HepG2 (cell line): ENCODE data around the gene SLC9A8. TPM values are rescaled to one million over a fixed set of nuclear protein-coding genes. Genes with fewer than 3 reads are reported as not detected.

ENCODE experiments used
- ATAC-seq: fragments of 200-7000 bp; cut with Tn5 transposase; 3 replicates; pipeline ENCODE4 v1.9.1; 2020; ENCODE audit warnings: mild to moderate bottlenecking, moderate library complexity
- BruUV-seq: library from RNA; stranded (reverse); fragments of 400-500 nt; replicated peaks from 2 replicates; lab custom pipeline; 2021; lab: Mats Ljungman, UMichigan
- CTCF ChIA-PET: fragments of 300-600 bp; formaldehyde crosslinking; extraction: SDS; loops from one replicate; lab custom pipeline; 2021; ENCODE audit warnings: low total read pairs, inconsistent platforms, low intra/inter-chr PET ratio; lab: Yijun Ruan, JAX
- POLR2A ChIA-PET: fragments of 350-600 bp; sonication (Branson Sonifier 250); formaldehyde crosslinking; loops from one replicate; lab custom pipeline; 2020; ENCODE audit warnings: antibody characterized with exemption, inconsistent platforms; lab: Yijun Ruan, JAX
- DNase-seq: peaks from one replicate; pipeline ENCODE4 v3.0.0-alpha.2; 2015; ENCODE audit warnings: low spot score
- FAIRE-seq: peaks from 3 replicates; lab custom pipeline; 2011; peaks lifted over from hg19 to GRCh38; lab: Jason Lieb, UNC
- H2AFZ ChIP-seq: one replicate; pipeline ENCODE4 v1.6.1; 2011; ENCODE audit warnings: low read length, inconsistent platforms
- H3K27ac ChIP-seq: fragments of 300-600 bp; 3 replicates; pipeline ENCODE4 v1.8.0; 2011; ENCODE audit warnings: mixed run types, mild to moderate bottlenecking, mixed read lengths, low read length, inconsistent platforms; ENCODE audit not compliant: insufficient read depth; ENCODE audit errors: extremely low read length
- H3K27me3 ChIP-seq, 2 experiments: fragments of 200-600 bp in 1 of 2; 2 replicates in 1 of 2; 3 replicates in 1 of 2; pipeline versions ENCODE4 v1.6.0 to v1.8.0; 2011; ENCODE audit warnings: low read length in 2 of 2, mild to moderate bottlenecking in 2 of 2, moderate library complexity in 2 of 2, inconsistent platforms in 1 of 2; ENCODE audit not compliant: insufficient read depth in 2 of 2, control insufficient read depth in 1 of 2
- H3K36me3 ChIP-seq, 2 experiments: fragments of 200-600 bp in 1 of 2; replicated peaks in 1 of 2; 2 replicates in 1 of 2; 3 replicates in 1 of 2; pipeline versions ENCODE4 v1.5.1 to v1.8.0; 2011; ENCODE audit warnings: low read length in 2 of 2, inconsistent platforms in 1 of 2; ENCODE audit not compliant: insufficient read depth in 2 of 2, control insufficient read depth in 1 of 2
- H3K4me1 ChIP-seq: 2 replicates; pipeline ENCODE4 v1.5.1; 2012; ENCODE audit warnings: low read length, inconsistent platforms; ENCODE audit not compliant: insufficient read depth
- H3K4me2 ChIP-seq: 2 replicates; pipeline ENCODE4 v1.6.0; 2011; ENCODE audit warnings: low read depth, low read length, inconsistent platforms
- H3K4me3 ChIP-seq, 3 experiments: fragments of 200-600 bp in 1 of 3; sonication (generic), shearing (Covaris generic) in 1 of 3; replicated peaks in 1 of 3; 2 replicates each; pipeline ENCODE4 v1.5.1; 2011 to 2016; ENCODE audit warnings: low read length in 3 of 3, inconsistent platforms in 2 of 3, low read depth in 2 of 3, mild to moderate bottlenecking in 2 of 3, control low read depth in 1 of 3, mixed read lengths in 1 of 3; ENCODE audit not compliant: insufficient read depth in 1 of 3
- H3K79me2 ChIP-seq: one replicate; pipeline ENCODE4 v1.6.1; 2011; ENCODE audit warnings: low read length, inconsistent platforms; ENCODE audit not compliant: insufficient read depth
- H3K9ac ChIP-seq: 2 replicates; pipeline ENCODE4 v1.6.0; 2011; ENCODE audit warnings: mild to moderate bottlenecking, low read depth, low read length, inconsistent platforms; ENCODE audit not compliant: insufficient read depth
- H3K9me3 ChIP-seq: 2 replicates; pipeline ENCODE4 v1.5.1; 2012; ENCODE audit warnings: mild to moderate bottlenecking, low read length
- H4K20me1 ChIP-seq: 2 replicates; pipeline ENCODE4 v1.6.0; 2011; ENCODE audit warnings: inconsistent platforms, mild to moderate bottlenecking, low read length, moderate library complexity; ENCODE audit not compliant: insufficient read depth
- ATM ChIP-seq: fragments of 450-650 bp; IDR thresholded peaks from 2 replicates; pipeline ENCODE4 v1.7.1; 2017; ENCODE audit warnings: mild to moderate bottlenecking, borderline replicate concordance
- BCL6 ChIP-seq: IDR thresholded peaks from 2 replicates; pipeline ENCODE4 v1.6.1; 2016; ENCODE audit warnings: missing genetic modification reagents, missing compliant biosample characterization
- XRCC5 ChIP-seq: fragments of 200-400 bp; formaldehyde crosslinking; optimal IDR thresholded peaks from 2 replicates; pipeline ENCODE3; 2017; ENCODE audit warnings: mild to moderate bottlenecking, low read length
- ZNF468 ChIP-seq: sonication (generic); formaldehyde crosslinking; IDR thresholded peaks from 2 replicates; pipeline ENCODE4 v1.8.0; 2022; ENCODE audit warnings: mild to moderate bottlenecking, moderate library complexity, missing genetic modification reagents
- ZNF724P ChIP-seq: sonication (generic); formaldehyde crosslinking; IDR thresholded peaks from 2 replicates; pipeline ENCODE4 v1.8.0; 2022; ENCODE audit warnings: missing genetic modification reagents, borderline replicate concordance
- ZNF773 ChIP-seq: sonication (generic); formaldehyde crosslinking; IDR thresholded peaks from 2 replicates; pipeline ENCODE4 v1.4.0; 2020; ENCODE audit warnings: missing genetic modification reagents, borderline replicate concordance
- WGBS: methylation state at CpG from one replicate; pipeline ENCODE4 v1.1.6; 2017; ENCODE audit warnings: low lambda C conversion rate; 5-methylcytosine and 5-hydroxymethylcytosine counted together
- in situ Hi-C: cut with HindIII; loops from 2 replicates; pipeline ENCODE4 v1.10.0; 2017; ENCODE audit warnings: low pct_unique_long_range_greater_than_20kb; ENCODE audit not compliant: extremely low pct_ligation_motif_present
- intact Hi-C: fragments of 100-400 bp; cut with micrococcal nuclease; formaldehyde crosslinking; loops from one replicate; pipeline ENCODE4 v1.10.0; 2022; ENCODE audit not compliant: unreplicated experiment
- polyA plus RNA-seq, 8 experiments: library from polyadenylated mRNA; depleted of rRNA in 3 of 8; stranded (reverse) in 7 of 8; unstranded in 1 of 8; fragments of >200 nt; fragmentation: Illumina TruSeq in 4 of 8; extraction: Trizol in 4 of 8; gene quantifications; 2 replicates each; pipeline versions ENCODE4 v1.2.1 to v1.2.3, GENCODE V29; 2011 to 2016; ENCODE audit warnings: low read depth in 4 of 8, missing spikeins in 1 of 8, mixed read lengths in 1 of 8; ENCODE audit not compliant: insufficient read depth in 1 of 8
- total RNA-seq, 5 experiments: library from RNA; depleted of rRNA; stranded (reverse); fragments of >200 nt; fragmentation: Illumina TruSeq; extraction: Trizol; gene quantifications; 2 replicates each; pipeline ENCODE4 v1.2.3, GENCODE V29; 2016; ENCODE audit warnings: low read depth in 1 of 5
- TF ChIP-seq, protein P1 (sequence below): sonication (generic); formaldehyde crosslinking; IDR thresholded peaks from 2 replicates; pipeline ENCODE4 v1.5.0; 2020; ENCODE audit warnings: mild to moderate bottlenecking, missing genetic modification reagents, borderline replicate concordance
- TF ChIP-seq, protein P2 (sequence below): sonication (generic); formaldehyde crosslinking; IDR thresholded peaks from 2 replicates; pipeline ENCODE4 v1.9.0; 2021; ENCODE audit warnings: missing genetic modification reagents, borderline replicate concordance
- TF ChIP-seq, protein P3 (sequence below): sonication (generic); formaldehyde crosslinking; IDR thresholded peaks from 2 replicates; pipeline ENCODE4 v1.5.1; 2020; ENCODE audit warnings: mild to moderate bottlenecking, missing genetic modification reagents

The SLC9A8 gene
- total and polyA plus RNA-seq, 2 of the 13 experiments (the other 11 are each of a cell fraction or from before 2014, with no cell fraction given), result 4.1 to 7.4 TPM

DNA sequence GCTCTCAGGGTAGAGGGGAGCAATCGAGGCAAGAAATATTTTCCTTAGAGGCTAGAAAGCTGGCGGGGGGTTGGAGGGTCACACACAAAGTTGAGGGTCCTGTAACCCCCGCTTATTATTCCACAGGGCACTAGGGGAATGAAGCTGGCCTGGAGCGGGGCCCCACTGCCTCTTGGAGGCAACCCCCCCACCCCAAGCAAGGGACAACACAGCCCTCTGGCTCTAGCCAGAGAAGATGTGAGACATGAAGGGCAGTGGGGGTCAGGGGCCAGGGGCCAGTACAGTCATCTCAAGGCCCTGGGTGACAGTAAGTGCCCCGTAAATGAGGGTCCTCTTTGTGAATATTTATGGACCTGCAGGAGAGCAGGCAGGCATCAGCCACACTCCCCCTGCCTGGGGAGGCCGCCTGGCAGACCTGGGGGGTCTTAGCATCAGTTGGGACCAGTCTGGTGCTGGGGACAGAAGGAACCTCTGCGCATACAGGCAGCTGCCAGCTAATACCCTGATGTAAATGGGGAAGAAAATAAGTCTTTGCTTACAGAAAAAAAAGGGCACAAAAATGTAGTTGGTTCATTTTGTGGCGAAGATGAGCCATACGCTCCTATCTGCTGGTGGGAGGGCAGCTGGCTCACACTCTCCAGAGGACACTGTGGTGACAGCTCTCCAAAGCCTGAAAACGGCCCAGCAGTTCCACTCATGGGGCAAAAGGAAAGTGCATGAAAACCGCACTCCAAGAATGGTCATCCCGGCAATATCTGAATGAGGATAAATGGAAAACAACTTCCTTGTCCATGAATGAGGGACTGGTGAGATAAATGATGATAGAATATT lies 80.8 kb downstream of the SLC9A8 start:
- H3K27ac ChIP-seq, result no peak overlapping the region

DNA sequence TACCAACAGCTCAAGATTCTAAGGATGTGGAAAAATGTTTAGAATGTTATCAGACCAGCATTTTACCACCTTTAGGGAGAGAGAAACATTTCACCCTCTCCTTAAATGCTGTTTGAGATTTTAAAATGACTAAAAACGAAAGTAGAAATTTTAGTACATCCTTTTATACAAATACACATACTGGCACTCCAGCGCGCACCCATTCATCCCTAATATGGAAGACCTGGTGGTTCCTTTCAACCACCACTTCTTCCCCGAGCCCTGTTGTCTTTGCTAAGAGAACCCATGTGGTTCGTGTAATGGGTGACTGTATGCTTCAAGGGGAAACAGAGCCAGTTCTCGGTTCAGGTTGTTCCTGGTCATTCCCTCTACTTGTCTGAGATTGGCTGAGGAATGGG lies 81.4 kb downstream of the SLC9A8 start:
- BruUV-seq, result no TSS peak
- no peak overlapping the region for H2AFZ ChIP-seq
- no peak overlapping the region for H3K27ac ChIP-seq
- POLR2A ChIA-PET, result interaction anchor here (1.2 kb wide), 1 partner anchor 22 kb away, joined by 4 read pairs; no protein-coding TSS in a partner anchor
- H3K9ac ChIP-seq, result no peak overlapping the region
- H3K4me3 ChIP-seq, result no peak overlapping the region
- WGBS, result 89% methylated on average over 6 of the region's 6 CpGs
- H4K20me1 ChIP-seq, result no peaks in the 10 kb centered on the region
- no peaks in the 10 kb centered on the region for H3K9me3 ChIP-seq
- no peak for FAIRE-seq
- CTCF ChIA-PET, result no interaction called here
- no peak for TF ChIP-seq ATM
- no peak for TF ChIP-seq ZNF773 (CRISPR knock-in tag)
- no peak for TF ChIP-seq ZNF724P
- TF ChIP-seq, protein P1, sequence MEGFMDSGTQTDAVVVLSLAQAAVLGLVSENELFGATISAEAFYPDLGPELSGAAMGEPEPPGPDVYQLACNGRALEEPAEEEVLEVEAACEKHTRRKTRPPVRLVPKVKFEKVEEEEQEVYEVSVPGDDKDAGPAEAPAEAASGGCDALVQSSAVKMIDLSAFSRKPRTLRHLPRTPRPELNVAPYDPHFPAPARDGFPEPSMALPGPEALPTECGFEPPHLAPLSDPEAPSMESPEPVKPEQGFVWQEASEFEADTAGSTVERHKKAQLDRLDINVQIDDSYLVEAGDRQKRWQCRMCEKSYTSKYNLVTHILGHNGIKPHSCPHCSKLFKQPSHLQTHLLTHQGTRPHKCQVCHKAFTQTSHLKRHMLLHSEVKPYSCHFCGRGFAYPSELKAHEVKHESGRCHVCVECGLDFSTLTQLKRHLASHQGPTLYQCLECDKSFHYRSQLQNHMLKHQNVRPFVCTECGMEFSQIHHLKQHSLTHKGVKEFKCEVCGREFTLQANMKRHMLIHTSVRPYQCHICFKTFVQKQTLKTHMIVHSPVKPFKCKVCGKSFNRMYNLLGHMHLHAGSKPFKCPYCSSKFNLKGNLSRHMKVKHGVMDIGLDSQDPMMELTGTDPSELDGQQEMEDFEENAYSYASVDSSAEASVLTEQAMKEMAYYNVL (CRISPR knock-in tag), result no peak
- TF ChIP-seq XRCC5, result no peak
- TF ChIP-seq, protein P2, sequence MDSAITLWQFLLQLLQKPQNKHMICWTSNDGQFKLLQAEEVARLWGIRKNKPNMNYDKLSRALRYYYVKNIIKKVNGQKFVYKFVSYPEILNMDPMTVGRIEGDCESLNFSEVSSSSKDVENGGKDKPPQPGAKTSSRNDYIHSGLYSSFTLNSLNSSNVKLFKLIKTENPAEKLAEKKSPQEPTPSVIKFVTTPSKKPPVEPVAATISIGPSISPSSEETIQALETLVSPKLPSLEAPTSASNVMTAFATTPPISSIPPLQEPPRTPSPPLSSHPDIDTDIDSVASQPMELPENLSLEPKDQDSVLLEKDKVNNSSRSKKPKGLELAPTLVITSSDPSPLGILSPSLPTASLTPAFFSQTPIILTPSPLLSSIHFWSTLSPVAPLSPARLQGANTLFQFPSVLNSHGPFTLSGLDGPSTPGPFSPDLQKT (CRISPR knock-in tag), result no peak
- TF ChIP-seq, protein P3, sequence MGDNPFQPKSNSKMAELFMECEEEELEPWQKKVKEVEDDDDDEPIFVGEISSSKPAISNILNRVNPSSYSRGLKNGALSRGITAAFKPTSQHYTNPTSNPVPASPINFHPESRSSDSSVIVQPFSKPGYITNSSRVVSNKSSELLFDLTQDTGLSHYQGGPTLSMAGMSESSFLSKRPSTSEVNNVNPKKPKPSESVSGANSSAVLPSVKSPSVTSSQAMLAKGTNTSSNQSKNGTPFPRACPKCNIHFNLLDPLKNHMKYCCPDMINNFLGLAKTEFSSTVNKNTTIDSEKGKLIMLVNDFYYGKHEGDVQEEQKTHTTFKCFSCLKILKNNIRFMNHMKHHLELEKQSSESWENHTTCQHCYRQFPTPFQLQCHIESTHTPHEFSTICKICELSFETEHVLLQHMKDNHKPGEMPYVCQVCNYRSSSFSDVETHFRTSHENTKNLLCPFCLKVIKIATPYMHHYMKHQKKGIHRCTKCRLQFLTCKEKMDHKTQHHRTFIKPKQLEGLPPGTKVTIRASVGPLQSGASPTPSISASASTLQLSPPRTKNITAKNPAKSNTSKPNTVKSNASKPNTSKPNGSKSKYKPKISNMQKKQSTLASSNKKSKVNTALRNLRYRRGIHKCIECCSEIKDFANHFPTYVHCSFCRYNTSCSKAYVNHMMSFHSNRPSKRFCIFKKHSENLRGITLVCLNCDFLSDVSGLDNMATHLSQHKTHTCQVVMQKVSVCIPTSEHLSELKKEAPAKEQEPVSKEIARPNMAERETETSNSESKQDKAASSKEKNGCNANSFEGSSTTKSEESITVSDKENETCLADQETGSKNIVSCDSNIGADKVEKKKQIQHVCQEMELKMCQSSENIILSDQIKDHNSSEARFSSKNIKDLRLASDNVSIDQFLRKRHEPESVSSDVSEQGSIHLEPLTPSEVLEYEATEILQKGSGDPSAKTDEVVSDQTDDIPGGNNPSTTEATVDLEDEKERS (CRISPR knock-in tag), result no peak
- intact Hi-C loops, result no loop called here
- no peaks in the 10 kb centered on the region for H3K36me3 ChIP-seq
- no peaks in the 10 kb centered on the region for H3K79me2 ChIP-seq
- DNase-seq, result no peak
- ATAC-seq, result no peak
- peaks cover 24% of the 10 kb centered on the region for H3K4me1 ChIP-seq
- no peaks in the 10 kb centered on the region for H3K27me3 ChIP-seq
- no peak overlapping the region for H3K4me2 ChIP-seq
- in situ Hi-C loops, result loop anchor here (25.0 kb wide), 1 partner anchor 557 kb away; no protein-coding TSS in a partner anchor

More for the DNA sequence above, 80.8 kb downstream of the SLC9A8 start:
- Histone ChIP-seq H3K4me3 (no peak overlapping the region), H2AFZ (no peak overlapping the region), H3K36me3 (no peaks in the 10 kb centered on the region)
- no peak for DNase-seq
- in situ Hi-C loops, result loop anchor here (25.0 kb wide), 1 partner anchor 556 kb away; no protein-coding TSS in a partner anchor
- no peak for FAIRE-seq
- intact Hi-C loops, result no loop called here
- TF ChIP-seq BCL6, result no peak
- no peak for TF ChIP-seq ZNF468 (CRISPR knock-in tag)
- TF ChIP-seq, all 625 proteins: peak for 0
- H3K4me2 ChIP-seq, result no peak overlapping the region
- ChIA-PET CTCF (no interaction called here), POLR2A (interaction anchor here (1.2 kb wide), 1 partner anchor 23 kb away, joined by 4 read pairs; no protein-coding TSS in a partner anchor)
- no peaks in the 10 kb centered on the region for H4K20me1 ChIP-seq
- no peak overlapping the region for H3K9ac ChIP-seq
- WGBS, result 86% methylated on average over 12 of the region's 12 CpGs
- no peaks in the 10 kb centered on the region for H3K79me2 ChIP-seq
- H3K4me1 ChIP-seq, result peaks cover 25% of the 10 kb centered on the region
- BruUV-seq, result no TSS peak
- no peak for ATAC-seq
- H3K9me3 ChIP-seq, result no peaks in the 10 kb centered on the region
- H3K27me3 ChIP-seq, result no peaks in the 10 kb centered on the region
